Stimulated activated CD4-positive, alpha-beta T cell treated with anti-CD3 and anti-CD28 coated beads, Interleukin-4, amount 100 ng/mL, for 24 hours (primary cell): ENCODE results near the gene RIIAD1.
A peak's percentile ranks its signal among the peaks of the same experiment; 100 is the strongest.
"Not testable (repeated sequence)": the region's sequence is repeated elsewhere in the genome, so short reads cannot be mapped to it uniquely, and the experiment has no call there.

Source experiments
- DNase-seq: peaks from one replicate; pipeline ENCODE4 v3.0.0-alpha.2; 2020

The RIIAD1 gene, protein sequence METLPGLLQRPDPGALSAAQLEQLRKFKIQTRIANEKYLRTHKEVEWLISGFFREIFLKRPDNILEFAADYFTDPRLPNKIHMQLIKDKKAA

DNA sequence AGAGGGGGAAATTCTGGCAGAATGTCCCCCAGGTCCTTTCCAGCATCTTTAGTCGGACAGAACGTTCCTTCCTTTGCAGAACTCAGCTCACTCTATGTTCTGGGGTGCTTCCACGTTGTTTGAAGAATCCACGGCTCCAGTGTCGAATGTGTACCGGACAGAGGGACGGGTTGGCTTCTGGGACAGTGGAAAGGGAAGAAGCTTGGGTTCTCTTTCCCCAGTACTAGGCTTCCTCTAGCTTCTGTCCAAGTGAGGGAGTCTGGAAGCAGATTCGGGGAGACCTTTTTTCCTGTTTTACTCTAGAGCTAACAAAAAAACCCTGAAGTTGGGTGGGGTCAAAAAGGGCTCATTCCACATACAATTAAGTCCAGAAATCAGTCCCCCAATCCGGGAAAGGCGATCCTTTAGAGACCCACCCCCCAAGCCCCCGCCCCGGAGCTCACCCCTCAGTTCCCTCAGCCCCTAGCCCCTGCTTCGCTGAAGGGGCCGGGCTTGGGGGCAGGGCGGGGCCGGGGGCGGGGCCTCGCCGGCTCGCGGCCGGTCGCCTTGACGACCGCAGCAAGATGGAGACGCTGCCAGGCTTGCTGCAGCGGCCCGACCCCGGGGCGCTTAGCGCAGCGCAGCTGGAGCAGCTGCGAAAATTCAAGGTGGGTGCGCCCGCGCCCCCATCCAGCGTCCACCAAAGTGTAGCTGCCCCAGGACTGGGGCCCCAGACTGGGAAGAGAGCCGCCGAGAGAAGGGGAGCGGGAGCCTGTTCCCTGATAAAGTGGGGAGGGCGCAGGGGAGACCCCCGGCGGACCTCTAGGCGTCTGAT, at the start of gene RIIAD1:
TSS of gene RIIAD1 (plus strand) at position 549 of the 814 bp plus-strand sequence. CDS start at position 564, 15 bp downstream.
- peak; percentile 23 for DNase-seq

DNA sequence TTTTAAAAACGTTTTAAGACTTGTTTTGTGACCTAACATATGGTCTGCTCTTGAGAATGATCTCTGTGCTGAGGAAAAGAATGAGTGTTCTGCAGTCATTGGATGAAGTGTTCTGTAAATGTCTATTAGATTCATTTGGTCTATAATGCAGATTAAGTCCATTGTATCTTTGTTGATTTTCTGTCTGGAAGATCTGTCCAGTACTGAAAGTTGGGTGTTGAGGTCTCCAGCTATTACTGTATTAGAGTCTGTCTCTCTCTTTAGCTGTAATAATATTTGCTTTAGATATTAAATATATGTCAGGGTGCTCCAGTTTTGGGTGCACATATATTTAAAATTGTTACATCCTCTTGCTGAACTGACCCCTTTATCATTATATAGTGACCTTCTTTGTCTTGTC, 47.9 kb upstream of the RIIAD1 start:
- no peak for DNase-seq

DNA sequence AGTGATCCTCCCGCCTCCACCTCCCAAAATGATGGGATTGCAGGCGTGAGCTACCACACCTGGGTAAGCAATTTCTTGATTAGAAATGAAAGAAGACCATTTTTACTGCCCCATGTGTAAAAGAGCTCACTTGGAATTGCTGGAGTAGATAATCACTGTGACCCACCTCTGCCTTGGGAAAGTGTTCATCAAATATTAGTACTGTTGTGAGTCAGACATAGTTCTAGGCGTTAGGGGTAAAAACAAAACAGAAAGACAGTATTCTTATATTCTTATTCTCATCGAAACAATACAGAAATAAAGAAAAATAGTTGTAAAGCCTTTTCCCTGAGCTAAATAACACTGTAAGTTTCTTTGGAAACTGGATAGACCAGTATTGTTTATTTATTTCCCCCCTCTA, 40.9 kb upstream of the RIIAD1 start:
- DNase-seq, result no peak

DNA sequence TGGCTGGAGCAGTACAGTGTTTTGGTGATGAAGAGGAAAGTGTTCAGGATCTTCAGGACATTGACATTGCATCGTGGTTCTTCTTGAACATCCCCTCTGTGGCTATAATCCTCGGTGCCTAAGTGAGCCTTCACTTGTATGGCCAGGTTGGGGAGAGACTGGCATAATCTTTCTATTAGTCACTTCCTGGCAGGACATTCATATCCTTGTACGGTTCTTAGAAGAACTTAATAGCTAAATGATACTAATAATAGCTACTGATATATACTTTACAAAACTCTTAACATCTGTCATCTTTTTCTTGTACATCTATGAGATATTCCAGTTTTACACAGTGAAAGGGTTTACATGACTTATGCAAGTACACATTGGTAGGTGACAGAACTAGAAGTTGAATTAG, 40.5 kb upstream of the RIIAD1 start:
- DNase-seq, result no peak

DNA sequence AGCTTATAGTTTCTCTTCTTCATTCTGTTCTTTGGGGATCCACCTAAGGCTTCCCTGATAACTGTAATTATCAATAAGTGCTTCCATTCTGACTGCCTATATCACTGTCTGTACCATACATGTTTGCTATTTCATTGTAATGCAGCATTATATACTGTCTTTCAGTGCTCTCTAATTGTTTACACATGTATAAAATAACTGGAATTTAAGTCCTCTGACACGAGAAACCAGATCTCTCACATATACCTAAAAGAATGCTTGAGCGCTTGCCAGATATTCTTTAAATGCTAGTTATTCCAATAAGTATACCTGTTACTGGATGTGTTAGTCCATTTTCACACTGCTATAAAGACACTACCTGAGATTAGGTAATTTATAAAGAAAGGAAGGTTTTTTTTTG, 39.4 kb upstream of the RIIAD1 start:
- no peak for DNase-seq

DNA sequence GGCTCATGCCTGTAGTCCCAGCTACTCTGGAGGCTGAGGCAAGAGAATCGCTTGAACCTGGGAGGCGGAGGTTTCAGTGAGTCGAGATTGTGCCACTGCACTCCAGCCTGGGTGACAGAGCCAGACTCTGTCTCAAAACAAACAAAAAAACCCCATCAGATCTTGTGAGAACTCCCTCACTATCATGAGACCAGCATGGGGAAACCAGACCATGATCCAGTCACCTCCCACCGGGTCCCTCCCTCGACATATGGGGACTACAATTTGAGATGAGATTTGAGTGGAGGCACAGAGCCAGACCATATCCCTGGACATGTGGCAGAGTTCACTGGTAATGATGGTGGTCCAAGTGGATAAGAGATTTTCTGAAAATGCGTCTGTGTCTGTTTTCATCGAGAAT, 38.4 kb upstream of the RIIAD1 start:
- DNase-seq, result not testable (repeated sequence)

DNA sequence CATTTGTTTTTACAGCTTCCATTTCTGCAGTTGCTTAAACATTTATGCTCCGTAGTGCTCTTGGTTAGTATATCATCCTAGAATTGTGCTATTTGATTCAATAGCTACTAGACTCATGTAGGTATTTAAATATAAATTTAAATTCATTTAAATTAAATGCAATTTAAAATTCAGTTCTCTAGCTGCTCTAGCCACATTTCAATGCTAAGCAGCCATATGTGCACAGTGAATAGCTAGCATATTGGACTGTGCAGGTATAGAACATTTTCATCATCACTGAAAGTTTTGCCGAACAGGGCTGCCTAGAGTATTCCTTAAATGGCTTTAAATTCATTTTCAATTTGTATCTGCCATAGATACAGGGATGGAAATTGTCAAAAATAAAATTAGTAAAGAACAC, 37.2 kb upstream of the RIIAD1 start:
- DNase-seq, result no peak

DNA sequence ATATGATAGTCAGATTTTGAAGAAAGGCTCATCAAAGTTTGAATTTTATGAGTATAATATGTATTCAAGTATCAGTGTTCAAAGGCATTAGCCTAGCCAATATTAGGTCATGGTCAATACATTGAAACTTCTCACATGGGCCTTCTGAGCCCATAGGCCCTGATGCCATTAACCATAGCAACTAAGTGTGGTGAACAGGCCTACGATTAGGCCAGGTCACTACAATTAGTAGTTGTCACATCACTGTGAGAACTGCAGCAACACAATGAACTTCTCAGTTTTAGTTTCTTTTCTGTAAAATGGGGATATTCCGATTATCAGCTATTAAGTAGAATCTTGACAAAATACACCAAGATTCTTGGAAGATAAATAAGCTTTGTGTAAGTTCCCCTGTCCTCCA, 34.8 kb upstream of the RIIAD1 start:
- no peak for DNase-seq

DNA sequence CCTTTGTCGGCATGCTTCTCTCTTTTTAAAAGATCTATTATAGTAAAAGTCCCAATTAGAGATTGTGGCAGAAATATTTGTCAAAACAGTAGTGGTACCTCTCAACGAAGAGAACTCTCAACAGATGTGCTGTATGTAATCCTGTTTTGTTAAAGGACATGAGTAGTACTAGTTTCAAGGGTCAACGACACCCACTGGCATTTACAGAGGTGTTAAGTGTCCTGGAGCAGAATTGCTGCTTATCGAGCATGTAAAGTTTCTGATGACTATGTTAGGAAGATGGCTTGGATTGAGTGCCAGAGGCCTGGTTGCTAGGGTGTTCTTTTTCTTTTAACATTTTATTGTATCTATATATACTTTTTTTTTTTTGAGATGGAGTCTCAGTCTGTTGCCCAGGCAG, 31.8 kb upstream of the RIIAD1 start:
- no peak for DNase-seq

DNA sequence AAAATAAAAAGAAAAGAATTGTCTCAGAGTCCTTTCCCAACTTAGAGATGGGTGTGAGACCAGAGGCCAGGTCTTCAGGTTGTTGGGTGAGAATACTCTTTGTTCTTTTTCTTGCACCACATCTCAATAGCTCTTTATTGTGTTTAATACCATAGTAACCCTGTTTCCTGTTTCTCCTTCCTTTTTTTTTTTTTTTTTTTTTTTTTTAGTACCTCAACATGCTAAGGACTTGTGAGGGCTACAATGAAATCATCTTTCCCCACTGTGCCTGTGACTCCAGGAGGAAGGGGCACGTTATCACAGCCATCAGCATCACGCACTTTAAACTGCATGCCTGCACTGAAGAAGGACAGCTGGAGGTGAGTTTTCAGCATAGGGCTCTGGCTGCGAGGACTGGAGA, 29.1 kb upstream of the RIIAD1 start:
- DNase-seq, result no peak

DNA sequence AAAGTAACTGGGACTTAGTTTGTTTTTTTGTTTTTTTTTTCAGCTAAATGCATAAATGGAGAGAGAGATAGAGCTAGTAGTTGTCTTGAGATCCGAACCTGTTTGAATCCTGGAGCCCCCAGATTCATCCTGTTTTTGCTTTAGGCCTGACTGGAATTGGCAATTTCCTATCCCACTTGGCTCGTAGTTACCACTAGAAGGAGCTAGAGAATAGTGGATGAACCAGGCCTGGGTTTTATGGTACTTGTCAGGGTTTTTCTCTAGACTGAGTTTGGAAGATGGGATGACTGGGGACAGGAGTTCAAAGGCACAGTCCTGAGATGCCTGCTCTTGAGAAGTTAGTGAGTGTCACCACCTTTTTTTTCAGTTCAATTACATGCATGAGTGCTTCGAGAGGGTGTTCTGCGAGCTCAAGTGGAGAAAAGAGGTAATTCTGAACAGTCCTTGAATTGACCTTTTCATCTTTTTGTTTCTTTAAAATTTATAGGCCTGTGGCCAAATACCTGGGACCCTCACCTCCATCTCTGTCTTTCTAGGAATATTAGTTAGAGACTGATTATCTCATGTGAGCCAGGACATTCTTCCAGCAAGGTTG, 28.2 kb upstream of the RIIAD1 start:
- DNase-seq, result no peak

DNA sequence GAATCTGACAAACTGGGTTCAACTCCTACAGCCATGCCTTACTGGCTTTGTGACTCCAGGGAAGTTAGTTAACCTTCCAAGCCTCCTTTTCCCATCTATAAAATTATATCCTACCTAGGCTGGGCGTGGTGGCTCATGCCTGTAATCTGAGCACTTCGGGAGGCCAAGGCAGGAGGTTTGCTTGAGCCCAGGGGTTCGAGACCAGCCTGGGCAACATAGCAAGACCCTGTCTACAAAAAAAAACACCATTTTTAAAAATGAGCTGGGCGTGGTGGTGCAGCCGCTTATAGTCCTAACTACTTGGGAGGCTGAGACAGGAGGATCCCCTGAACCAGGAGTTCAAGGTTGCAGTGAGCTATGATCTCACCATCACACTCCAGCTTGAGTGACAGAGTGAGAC, 19.8 kb upstream of the RIIAD1 start:
- no peak for DNase-seq

DNA sequence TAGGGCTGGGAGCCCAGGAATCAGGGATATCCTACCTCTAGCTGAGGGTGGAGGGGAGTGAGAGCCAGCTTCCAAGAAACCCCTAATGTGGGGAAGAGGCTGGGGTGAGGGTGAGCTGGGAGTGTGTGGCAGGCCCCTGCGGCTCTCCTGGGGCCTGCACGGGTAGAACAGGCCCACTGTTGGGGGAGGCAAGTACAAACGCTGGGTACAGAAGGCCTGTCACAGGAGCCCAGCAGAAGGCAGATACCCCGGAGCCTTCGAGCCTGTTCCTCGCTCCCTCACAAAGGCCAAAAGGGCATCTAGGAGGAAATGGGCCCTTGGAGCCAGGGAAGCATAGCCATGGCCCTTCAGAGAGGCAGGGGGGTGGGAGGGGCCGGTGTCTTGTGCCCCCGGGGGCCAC, 18.4 kb upstream of the RIIAD1 start:
- no peak for DNase-seq

DNA sequence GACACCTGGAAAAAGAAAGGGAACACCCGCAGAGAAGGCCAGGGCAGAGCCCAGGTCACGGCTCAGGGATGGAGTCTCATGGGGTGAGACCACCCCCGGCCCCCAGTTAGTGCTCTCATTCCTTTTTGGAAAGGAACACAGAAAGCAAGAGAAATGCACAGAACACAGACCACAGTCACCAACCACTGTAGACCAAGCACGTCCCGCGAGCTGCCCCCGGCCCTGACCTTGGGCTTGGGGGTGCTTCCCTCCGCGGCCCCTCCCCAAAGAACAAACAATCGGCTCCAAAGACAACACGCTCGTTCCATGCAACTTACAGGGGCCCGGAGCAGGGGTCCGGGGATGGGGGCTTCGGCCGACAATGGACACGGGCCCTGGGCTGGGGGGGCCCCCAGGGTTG, 17.5 kb upstream of the RIIAD1 start:
- no peak for DNase-seq

DNA sequence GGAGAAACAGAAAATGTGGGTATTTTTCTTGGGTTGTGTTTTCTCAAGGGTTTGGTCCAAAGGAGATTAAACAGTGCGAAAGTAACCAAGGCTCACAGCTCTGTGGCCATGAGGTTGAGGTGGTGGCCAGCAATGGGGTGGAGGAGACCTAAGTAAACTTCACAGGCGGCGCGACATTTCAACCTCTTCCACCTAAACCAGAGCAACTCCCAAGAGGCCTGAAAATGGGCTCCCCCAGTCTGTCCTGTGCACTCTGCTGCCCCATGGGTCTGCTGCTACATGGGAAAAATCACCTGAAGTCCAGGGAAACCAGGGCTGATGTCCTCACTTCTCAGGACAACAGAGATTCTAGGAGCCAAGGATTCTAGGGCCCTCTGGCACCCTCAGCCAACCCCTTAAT, 17.1 kb upstream of the RIIAD1 start:
- DNase-seq, result no peak

DNA sequence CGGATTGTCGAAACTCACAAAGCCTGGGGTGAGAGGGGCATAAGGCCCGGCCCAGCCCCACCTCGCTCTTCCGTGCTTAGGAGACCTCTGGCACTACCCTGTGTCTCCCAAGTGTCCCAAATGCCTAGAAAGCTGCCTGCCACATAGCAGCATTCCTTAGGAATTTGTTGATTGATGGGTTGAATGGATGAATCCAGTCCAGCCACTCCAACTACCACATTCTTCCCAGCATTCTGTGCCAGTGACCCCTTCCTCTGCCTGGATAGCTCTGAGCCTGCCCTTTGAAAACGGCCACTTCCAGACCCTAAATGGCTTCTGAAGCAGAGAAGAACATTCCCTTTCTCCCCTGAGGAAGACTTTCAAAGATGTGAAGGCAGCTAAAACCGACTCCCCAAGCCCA, 16.2 kb upstream of the RIIAD1 start:
- DNase-seq, result no peak

DNA sequence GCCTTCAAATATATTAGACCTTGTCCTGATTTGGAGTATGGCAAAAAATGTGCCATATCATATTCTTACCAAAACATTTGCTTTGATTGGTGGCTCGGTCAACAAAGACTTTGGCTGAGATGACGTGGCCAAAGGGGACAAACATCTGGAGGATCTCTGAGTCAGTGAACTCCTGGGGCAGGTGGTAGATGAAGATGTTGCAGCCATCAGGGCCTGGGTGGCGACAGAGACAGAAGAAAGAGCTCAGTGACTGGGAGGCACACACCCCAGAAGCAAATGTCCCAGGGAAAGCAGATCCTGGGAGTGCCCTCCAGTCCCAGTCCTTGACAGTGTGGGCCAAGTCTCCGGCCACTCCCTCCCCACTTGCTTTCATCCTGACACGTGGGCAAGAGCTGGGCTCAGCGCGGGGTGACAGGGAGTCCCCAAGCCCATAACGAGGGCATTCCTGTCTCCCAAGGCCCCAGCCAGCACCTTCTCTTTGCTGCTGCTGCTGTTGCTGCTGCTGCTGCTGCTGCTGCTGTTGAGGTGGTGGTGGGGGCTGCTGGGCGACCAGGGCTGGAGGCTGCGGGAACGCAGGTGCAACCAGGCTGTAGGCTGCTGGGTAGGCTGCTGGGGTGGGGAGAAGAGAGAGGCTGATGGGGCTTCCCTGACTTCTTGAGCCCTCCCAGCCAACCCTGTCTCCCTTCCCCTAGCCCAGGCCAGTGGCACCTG, 15.4 kb upstream of the RIIAD1 start:
- DNase-seq, result no peak

DNA sequence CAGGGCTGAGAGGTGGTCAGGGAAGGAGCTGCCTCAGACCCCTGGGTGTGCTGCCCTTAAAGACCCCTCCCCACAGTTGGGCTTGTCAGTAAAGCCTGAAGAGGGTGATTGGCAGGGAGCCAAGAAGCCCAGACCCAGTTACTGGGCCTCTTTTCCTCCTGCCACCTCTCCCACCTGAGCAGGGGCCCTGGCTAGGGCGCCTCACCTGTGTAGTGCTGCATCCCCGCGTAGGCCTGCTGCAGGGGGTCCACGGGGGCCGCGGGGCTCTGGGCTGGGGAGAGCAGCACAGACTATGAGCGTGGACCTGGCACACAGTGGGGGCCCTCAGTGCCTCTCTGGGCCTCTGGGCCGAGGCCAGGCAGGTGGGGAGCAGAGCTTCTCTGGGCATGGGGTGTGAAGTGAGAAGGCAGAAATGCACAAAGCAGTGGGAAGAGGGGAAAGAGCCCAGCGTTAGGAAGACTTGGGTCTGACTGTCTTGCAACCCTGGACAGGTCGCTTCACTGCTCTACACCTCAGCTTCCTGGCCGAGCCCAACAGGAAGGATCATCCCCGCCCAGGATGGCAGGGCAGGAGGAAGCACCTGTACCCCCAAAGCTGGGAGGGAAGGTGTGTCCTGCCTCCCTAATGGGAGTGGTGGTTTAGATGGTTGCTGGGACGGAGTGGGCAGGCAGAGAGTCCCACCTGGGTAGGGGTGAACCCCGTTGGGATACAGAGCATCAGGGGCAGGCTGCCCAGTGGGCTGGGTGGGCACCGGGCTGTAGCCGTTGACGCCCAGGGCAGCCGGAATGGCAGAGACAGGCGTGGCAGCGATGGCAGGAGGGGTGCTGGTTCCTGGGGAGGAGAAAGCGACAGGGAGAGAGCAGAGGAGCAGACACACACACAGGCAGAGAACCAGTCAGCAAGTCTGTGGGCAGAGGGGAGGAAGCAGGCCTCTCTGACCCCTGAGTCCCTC, 14.6 kb upstream of the RIIAD1 start:
- DNase-seq, result no peak

DNA sequence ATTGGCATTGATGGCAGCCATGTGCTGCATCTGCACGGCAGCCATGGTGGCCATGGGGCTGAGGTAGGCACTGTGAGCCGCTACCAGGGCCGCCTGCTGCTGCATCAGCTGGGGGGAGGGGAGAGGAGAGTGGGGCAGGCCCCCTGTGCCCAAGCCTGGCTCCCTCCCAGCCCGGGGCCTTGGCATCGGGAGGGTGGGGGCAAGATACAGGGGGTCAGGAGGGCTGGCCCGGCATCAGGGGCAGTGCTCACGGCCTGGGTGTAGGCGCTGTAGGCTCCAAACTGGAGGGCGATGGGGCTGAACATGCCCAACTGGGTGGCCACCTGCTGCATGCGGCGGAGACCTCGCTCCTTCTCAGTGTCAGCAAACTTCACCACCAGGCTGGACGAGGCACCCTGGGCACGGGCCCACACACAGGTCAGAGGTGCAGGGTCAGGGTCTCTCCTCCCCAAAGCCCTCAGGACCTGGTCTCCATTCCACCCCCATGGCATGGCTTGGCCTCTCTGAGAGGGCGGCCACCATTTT, 13.7 kb upstream of the RIIAD1 start:
- no peak for DNase-seq

DNA sequence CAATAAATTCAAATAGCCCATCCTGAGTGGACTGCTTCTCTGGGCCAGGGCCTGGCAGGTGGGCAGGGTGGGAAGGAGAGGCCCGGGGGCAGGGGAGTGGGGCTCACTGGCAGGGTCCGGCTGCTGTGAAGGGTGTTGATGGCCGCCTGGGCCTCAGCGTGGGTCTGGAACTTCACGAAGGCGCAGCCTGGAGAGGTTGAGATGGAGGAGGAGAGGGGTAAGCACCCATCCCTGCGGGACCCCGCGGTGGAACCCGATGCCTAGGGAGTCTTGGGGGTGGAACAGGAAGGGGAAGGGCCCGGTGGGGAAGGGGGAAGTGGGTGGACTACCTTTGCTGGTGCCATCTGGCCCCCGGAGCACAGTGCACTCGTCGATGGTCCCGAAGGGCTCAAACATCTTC, 12.4 kb upstream of the RIIAD1 start:
- DNase-seq, result no peak

DNA sequence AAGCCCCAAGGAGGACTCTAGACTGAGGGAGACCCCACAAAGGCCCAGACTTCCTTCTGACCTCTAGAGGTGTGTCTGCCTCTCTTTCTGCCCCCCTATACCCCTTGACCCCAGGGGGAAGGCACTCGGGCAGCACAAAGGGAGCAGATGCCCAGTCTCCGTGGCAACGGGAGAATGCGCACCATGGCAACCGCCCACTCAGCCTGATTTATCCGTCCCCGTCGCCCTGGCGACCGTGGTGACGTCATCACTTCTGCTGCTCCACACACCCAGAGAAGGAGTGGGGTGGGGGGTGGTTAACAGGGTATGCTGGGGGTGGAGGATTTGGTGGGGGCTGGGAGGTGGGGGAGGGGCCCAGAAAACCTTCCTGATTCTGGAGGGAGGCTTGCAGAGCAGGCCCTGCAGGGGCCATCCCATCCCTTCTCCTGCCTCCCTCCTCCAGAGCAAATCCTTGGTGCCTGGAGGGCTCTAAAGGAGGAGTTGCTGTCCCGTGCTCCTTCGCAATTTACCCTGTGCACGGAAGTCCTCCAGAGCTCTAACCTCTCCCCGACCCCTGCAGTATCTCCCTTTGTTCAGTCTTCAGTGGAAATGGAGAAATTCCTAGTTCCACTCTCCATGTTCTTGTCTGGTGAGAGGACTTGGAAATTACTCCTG, 11.0 kb upstream of the RIIAD1 start:
- peak; percentile 36 for DNase-seq
